ENCODE measurements around the gene SLC46A2.

SLC46A2 gene

DNA sequence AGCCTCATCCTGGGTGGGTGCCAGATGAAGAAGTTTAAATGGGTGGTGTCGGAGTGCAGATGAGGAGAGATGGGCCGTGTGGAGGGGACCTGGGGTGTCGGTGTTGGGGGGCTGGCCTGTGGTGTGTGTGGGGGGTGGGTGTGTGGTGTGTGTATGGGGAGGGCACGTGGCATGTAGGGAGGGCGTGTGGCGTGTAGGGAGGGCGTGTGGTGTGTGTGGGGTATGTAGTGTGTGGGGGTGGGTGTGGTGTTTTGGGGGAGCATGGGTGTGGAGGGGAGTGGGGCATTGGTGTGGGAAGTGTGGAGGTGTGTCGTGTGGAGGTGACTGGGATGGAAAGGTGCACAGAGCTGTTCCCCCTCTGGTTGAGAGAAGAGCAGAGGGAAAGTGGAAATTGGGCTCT is 34.5 kb downstream of the SLC46A2 start:
- DNase-seq: no peak

DNA sequence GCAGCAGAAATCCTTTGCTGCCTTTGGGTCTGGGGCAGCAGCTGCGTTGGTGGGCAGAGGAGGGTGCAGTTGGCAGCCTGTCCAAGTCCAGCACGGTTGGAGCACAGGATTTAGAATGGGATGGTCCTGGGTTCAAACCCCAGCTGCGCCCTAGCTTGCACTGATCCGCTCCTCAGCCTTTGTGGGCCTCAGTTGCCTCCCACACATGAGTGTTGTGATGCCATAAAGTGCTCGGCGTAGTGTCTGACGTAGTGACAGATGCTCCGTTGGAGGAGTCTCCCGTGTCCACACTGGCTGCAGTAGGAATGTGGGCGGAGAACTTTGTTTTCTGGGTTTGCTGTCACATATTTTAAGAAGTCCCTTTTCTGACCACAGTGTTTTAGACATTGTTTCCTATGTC is 36.0 kb downstream of the SLC46A2 start:
- DNase-seq: no peak

DNA sequence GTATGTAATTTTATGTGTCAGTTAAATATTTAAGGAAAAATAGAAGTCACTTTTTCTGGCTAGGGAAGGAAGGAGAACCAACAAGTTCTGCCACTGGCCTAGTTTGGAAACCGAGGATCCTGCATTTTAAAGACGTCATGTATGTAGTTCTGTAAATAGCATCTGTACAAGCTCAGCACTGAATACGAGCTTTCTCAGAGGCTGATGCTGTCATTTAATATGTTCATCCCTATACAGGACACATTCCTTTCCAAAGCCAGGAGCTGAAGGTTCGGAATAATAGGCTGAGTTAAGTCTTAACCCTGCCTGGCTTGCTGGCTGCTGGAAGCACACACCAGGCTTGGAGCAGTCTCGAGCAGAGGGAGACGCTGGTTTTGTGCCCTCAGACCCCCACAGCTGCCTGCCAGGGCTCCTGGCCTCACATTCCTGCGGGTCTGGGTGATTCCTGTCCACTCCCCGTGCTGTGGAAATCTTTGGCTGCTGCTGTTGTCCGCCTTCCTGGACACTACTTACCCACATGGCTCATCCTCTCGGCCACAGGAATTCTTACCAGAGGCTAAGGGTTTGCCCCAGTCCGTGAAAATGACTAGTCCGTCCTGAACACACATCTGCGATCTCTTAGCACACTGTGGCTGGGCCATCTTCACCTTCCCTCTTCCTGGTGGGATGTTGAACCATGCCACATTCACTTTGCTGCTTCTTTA is 36.6 kb downstream of the SLC46A2 start:
- no peak for DNase-seq

DNA sequence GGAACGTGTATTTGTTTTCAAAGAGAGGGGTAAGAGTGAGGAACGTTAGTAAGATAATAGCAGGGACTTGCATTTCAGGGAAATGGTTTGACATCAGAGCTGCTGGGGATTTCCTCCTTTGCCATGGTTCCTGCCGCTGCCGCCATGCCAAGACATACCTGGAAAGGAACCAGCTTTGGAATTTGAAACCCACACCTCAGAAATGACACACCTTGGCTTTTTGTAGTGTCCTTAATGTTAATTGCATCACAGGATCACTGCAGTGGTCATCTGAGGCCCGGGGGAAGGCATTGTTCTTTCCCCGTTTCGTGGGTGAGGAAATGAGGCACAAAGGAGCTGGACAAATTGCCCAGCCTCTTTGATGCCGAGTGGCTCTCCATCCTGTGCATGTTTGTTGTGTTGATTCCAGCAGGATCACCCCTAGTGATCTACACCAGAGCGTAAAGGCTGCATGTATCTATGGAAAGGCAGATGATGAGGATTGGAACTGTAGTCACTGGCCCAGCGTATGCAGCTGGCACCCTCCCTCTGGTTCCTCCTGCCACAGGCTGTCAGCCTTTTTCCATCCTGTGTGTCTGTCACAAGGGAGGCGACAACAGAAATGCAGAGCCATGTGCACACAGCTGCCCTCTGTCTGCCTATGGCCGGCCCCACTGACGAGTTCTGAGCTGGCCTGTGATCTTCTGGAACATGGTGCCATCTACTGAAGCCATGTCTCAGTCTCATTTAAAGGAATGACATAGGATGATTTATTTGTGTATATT is 37.8 kb downstream of the SLC46A2 start:
- no peak for DNase-seq

DNA sequence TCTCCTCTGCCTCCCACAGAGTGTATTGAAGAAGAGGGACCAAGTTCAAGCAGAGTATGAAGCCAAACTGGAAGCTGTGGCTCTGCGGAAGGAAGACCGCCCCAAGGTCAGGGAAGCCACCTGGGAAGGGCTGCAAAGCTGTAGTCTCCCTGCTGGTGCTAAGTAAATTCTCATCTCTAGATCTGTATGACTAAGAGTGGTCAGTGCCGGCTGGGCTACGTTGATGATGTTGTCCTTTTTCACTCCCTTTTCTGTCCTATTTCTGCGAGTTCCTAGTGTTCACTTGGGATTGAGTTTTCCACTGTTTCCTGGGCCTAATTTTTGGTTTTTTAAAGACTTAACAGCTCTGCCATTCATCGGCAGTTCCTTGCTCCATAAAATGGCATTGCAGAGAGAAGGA is 39.8 kb downstream of the SLC46A2 start:
- DNase-seq: no peak

DNA sequence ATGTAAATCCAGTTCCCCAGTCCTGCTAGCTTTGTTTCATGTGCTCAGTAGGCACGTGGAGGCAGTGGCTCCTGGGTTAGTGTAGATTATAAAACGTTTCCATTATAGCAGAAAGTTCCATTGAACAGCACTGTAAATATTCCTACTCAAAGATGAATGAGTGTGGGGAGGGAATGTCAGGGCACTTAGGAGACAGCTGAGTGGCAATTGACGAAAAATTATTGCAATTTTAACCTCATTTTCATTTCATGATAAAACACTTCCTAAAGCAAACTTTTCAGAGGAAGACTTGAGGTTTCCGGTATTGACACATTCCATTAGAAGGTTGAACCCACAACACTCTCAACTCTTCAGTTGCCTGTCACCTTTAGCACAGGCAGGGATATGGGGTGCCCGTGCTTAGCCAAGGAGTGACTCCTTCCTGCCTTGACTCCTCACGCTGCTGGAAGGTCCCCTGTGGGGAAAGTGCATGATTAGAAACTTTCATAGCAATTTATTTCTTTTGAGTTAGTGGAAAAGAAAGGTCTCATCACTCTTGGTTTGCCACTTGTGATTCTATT is 41.2 kb downstream of the SLC46A2 start:
- no peak for DNase-seq

DNA sequence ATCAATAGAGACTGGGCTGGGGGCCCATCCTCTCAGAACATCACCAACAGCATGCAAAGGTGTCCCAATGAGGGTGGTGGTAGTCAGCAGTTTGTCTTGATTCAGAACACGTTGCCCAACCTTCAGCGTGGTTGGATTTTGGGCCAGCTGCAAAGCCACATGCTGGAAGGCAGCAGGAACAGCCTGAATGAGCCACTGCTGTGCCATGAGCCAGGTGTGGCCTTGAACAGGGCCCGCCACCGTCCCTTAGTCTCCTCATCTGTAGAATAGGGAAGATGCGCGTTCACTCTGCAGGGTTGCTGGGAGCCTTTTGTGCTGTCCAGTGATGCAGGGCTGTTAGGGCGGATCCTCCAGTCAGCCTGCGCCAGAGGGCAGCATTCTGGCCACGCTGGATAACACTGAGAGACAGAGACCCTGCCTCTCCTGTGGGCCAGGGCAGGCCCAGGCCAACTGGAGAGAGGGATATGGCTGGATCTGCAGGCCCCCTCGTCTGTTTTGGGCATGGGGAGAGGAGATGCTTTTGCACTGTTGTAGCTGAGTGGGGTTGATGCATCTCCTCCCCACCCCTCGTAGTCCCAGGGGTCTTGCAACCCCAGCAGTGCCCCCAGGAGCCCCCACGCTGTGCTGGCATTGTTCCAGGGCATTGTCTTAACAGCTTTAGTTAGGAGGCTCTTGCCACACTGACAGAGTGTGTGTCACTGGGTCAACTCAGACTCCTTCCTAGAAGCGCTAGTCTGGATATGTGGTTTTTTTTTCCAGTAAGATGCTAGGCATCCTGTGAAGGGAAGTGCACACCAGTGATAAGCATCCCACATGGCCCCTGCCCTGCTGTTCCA is 42.1 kb downstream of the SLC46A2 start:
- DNase-seq: no peak

DNA sequence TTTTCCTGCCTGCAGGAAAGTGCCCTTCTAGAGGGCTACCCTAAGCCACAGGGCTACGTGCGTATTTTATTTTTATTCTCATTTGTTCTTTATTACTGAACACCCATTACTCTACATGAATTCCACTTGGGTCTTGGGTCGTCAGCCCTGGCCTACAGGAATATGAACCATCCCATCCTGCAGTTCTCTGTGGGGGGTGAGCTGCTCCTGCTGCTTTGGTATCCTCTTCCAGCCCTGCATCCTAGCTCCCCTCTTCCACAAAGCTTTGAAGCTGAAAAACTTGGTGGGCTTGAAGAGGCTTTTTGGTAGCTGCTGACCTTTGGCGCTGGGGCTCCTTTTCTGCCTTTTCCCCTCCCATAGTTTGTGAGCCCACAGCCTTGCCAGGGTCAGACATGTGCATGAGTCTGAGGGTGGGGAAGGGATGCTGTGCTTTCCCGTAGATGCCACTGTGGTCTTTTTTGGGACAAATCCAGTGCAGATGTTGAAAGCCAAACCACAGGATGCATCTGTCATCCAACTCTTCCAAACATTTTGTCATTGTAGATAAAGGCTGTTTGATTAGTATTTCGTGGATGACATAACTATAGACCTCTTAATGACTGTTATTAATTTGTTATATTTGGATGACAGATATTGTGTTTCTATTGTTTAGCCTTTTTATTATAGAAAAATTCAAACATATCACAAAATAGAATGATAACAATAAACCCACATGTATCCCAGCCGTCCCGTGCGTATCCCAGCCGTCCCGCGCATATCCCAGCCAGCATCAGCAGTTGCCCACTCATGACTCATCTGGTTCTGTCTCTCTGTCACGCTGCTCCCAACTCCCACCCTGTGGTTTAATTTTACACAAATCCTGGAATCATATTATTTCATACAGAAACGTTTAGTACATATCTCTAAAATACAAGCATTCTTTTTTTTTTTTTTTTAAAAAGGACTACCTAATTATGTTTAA is 43.9 kb downstream of the SLC46A2 start:
- no peak for DNase-seq

DNA sequence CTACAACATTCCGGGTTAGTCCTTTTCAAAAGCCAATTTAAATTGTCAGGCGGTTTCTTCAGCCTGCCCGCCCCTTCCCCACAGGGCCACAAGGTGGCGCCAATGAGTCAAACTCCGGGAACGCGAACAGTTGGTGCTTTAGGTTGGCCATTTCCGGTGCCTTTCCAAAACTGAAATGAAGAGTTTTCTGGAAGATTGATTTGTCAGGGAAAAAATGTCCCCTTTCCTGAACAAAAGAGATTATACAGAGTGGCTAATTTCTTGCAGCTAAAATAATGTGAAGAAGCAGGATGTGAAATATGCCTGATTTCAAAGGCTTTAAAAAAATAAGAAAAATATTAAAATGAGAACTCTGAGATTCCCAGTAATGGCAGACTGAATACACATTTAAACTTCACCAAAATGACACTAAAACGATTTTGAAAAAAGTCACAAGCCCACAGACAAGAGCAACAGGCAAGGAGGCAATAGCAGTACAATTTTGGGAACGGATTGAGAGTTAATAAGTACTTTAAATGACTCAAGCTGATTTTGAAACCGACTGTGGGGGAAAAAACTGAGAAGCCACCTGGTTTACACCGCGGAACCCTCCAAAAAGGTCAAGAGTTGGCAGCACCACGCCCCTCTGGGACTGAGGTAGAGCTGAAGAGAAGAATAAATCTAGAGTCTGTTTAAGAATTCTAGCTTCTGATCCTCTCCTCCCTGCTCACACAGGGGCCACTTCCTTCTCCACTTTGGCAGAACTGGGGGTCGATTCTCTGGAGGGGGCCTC is 45.7 kb downstream of the SLC46A2 start:
- DNase-seq: peak; percentile 79

DNA sequence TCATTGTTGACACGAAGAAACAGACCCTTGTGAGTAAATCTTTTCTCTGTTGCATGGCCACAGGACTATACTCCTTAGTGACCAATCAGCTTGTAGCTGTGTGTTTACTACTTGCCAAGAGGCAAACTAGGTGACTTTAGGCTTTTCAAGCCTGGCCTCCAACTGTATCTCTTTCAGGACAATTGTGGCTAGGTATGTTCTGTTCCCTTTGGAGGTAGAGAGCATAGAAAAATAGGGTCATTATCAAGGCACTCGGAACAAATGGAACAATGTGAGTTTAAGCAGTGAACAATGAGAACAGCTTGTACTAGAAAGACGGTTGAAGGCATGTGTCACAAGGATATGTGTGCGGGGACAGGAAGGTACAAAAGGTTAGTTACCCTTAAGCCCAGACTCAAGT is 48.1 kb downstream of the SLC46A2 start:
- DNase-seq: no peak

DNA sequence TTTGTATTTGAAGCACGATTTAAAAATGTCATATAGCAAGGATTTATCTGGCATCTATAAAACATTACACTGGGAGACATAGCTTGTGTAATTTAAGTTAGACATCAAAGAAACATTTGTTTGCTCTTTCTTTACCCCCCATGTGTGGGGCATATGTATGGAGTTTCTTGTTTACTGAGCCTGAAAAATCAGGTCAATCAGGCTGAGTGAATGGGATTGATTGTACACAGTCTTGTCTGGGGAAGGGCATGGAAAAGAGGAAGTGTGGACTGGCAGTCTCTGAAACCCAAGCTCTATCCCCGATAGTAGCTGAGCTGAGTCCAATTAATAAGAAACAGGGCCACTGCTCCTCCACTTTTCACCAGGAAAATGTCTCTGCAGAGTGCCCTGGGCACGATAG is 49.4 kb downstream of the SLC46A2 start:
- DNase-seq: no peak

DNA sequence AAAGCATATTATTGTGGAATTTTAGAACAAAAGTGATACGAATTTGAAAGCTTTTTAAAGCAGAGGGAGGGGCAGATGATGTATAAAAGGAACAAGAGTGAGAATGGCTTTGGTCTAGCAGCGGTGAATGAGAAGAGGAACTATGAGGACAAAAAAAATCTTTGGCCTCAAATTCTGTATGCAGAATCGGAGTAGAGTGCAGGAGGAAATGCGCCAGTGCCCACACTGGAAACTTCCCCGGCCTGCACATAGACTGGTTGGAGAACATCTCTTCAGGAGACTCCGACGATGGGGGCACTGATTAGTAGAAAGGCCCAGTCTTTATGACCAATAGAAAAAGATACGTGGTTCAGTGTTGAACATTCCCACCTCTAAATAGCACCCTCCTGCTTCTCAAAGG is 51.3 kb downstream of the SLC46A2 start:
- no peak for DNase-seq

DNA sequence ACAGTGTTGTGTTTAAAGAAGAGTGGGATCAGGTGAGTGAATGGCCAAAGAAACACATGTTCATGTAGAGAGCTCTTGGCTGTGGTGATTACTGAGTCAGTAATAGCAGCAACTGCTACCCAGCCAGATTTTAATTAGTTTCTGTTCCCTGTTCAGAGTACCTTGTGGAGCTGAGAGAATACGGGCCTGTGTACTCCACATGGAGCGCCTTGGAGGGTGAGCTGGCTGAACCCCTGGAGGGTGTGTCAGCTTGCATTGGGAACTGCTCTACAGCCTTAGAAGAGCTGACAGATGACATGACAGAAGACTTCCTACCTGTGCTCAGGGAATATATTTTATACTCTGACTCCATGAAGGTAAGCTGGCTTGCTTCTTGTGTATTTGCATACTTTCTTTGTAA is 52.3 kb downstream of the SLC46A2 start:
- DNase-seq: no peak

DNA sequence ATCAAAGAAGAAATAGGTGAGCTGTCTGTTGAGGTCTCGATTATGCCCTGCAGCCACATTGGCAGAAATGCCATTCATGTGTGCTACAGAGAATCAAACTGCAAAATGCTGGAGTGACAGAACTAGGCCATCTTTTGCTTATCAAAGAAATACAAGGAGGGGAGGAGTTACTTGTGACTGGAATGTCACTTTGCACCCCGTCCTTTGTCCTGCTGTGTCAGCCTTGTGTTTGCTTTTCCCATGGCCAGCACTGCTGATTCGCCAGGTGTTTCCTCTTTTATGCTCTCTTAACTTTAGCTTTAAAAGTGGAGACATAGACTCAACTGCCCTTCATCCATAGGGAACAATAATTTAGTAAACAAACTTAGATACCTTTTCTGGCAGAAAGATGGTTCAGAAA is 54.3 kb downstream of the SLC46A2 start:
- DNase-seq: no peak

DNA sequence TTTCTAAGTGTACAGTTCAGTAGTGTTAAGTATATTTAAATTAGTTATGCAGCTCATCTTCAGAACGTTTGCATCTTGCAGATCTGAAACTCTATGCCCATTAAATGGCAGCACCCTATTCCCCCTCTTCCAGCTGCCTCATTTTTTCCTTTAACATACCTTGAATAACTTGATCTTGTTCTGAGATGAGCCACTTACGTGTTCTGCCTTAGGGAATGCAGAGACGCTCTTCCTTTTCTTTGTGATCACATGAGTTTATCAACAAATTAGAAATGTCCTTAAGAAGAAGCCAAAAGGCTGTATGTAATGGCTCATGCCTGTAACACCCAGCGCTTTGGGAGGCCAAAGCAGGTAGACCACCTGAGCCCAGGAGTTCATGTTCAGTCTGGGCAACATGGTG is 57.6 kb downstream of the SLC46A2 start:
- DNase-seq: no peak

DNA sequence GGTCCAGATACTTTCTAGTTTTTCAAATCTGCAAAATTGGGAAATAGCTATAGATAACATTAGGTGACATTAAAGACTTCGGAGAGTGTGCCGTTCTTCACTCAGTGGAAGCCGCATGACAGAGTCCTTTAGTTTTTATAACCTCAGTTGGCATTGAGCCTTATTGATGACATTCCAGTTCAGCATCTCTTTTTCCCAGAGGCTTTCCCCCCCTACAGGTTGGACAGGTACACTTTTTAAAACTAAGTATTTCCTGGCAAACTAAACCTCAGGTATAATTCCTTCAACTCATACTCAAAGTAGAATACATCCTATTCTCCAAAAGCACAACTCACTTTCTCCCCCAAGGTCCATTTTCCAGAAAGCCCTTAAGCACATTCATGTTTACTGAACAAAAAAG is 58.7 kb downstream of the SLC46A2 start:
- DNase-seq: no peak

DNA sequence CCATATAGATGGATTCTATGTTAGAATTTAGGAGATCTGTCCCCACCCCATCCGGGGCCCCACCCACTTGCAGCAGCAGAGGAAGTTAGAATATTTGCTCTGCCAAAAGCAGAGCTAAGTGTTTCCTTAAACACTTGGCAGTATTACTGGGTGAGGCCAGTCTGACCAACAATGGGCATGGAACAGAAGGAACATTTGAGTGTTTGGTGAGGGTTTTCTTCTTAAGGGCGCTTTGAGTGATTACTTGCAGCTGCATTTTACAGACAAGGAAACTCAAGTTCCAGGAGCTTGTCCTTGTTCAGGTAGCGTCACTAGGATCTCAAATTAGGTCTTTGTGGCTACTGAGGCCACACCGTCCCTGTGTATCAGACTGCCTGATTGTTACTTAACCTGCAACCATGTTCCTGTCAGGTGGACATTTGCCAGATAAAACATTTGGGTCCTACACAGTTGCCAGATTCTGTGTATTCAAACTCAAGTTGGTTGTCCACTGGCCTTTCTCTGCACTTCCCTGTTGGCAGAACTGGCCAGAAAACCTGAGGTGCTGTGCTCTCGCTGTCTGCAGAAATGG is 59.3 kb downstream of the SLC46A2 start:
- DNase-seq: no peak
